Duodenal mucosa (tissue), 2 donors: ENCODE data around the gene ANO7.
"Not testable (repeated sequence)": the region's sequence is repeated elsewhere in the genome, so short reads cannot be mapped to it uniquely, and the experiment has no call there.

Source experiments
- H3K27ac ChIP-seq: one replicate; pipeline ENCODE4 v1.7.0; 2013; ENCODE audit warnings: low read depth, low read length
- H3K27me3 ChIP-seq, 2 donors: one replicate each; pipeline ENCODE4 v1.7.0; 2013; ENCODE audit warnings: low read length in 2 of 2, control low read depth in 1 of 2; ENCODE audit not compliant: insufficient read depth in 2 of 2, control insufficient read depth in 1 of 2
- H3K36me3 ChIP-seq, 2 donors: one replicate each; pipeline ENCODE4 v1.7.0; 2013; ENCODE audit warnings: low read length in 2 of 2, control low read depth in 1 of 2; ENCODE audit not compliant: insufficient read depth in 2 of 2, control insufficient read depth in 1 of 2
- H3K4me1 ChIP-seq, 2 donors: one replicate each; pipeline ENCODE4 v1.7.0; 2013; ENCODE audit warnings: low read length in 2 of 2, control low read depth in 1 of 2; ENCODE audit not compliant: insufficient read depth in 2 of 2, control insufficient read depth in 1 of 2
- H3K4me3 ChIP-seq, 2 donors: one replicate each; pipeline ENCODE4 v1.7.0; 2013; ENCODE audit warnings: low read length in 2 of 2, low read depth in 1 of 2
- H3K9ac ChIP-seq, 2 donors: one replicate each; pipeline ENCODE4 v1.7.0; 2013; ENCODE audit warnings: low read length in 2 of 2, low read depth in 1 of 2
- H3K9me3 ChIP-seq, 2 donors: one replicate each; pipeline ENCODE4 v1.7.0; 2013; ENCODE audit warnings: low read length in 2 of 2, control low read depth in 1 of 2; ENCODE audit not compliant: control insufficient read depth in 1 of 2

ANO7 gene

DNA sequence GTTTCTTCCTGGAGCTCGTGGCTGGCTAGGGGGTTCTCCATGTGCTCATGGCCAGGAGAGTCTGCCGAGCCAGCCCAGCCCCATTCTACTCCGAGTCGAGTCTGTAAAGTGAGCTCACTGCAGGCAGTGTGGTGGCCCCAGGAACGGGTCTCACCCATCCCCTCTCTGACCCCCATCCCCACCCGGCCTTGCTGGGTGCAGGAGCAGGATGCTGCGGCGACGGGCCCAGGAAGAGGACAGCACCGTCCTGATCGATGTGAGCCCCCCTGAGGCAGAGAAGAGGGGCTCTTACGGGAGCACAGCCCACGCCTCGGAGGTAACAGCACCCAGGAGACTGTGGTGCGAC, 1.4 kb downstream of the ANO7 start:
- no peak overlapping the region for H3K9ac ChIP-seq
- no peaks in the 10 kb centered on the region for H3K9me3 ChIP-seq
- no peaks in the 10 kb centered on the region for H3K36me3 ChIP-seq
- H3K27ac ChIP-seq = no peak overlapping the region
- H3K4me3 ChIP-seq = no peak overlapping the region
- peaks cover 0 to 4% of the 10 kb centered on the region in 2 donors for H3K4me1 ChIP-seq
- H3K27me3 ChIP-seq = no peaks in the 10 kb centered on the region

DNA sequence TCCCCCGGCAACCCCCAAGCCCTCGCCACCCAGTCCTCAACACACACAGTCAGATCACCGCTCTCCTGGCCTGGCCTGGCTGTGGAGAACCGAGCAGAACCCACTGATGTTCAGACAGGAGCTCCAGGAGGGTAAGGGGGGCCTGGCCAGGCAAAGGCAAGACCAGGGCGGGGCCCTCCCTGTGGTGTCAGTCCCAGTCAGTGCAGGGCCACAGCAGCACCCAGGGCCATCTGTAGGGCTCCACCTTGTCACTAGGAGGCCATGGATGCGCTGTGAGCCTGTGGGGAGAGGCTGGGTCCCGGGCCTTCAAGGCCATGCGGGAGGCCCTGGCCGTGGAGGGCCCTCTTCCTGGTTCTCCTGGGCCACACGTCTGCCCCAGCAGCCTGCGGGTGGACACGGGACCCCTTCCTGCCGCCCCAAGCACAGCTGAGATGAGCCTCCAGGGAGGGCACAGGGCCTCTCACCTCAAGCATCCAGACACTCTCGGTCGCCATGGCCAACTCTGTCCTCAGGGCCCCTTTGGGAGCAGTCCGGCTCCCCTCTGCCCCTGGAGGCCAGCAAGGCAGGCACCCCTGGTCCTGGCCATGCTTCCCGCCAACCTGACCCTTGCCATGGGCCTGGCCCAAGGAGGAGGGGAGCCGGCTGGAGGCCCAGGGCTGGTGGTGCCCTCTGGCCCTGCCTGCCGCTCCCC, 2.0 kb downstream of the ANO7 start:
- Histone ChIP-seq H3K9ac (no peak overlapping the region), H3K36me3 (no peaks in the 10 kb centered on the region), H3K4me3 (no peak overlapping the region), H3K27me3 (no peaks in the 10 kb centered on the region), H3K27ac (no peak overlapping the region), H3K4me1 (peaks cover 0 to 4% of the 10 kb centered on the region in 2 donors), H3K9me3 (no peaks in the 10 kb centered on the region)

DNA sequence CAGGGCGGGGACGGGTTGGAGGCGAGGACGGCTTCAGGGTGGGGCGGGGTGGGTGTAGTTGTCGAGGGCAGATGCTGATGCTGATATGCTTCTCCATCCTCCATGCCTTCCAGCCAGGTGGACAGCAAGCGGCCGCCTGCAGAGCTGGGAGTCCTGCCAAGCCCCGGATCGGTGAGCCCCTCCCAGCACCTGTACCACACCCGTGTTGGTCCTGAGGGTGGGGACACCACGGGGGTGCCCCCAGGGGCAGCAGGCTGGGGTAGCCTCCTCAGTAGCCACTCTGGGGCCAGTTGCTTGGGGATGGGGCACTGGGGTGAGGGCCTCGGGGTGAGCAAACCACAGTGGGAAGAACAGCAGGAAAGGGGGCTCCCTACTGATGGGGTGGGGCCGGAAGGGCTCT, 2.6 kb downstream of the ANO7 start:
- no peaks in the 10 kb centered on the region for H3K36me3 ChIP-seq
- H3K4me1 ChIP-seq = peaks cover 0 to 4% of the 10 kb centered on the region in 2 donors
- H3K4me3 ChIP-seq = no peak overlapping the region
- no peaks in the 10 kb centered on the region for H3K9me3 ChIP-seq
- no peaks in the 10 kb centered on the region for H3K27me3 ChIP-seq
- H3K9ac ChIP-seq = no peak overlapping the region
- no peak overlapping the region for H3K27ac ChIP-seq

DNA sequence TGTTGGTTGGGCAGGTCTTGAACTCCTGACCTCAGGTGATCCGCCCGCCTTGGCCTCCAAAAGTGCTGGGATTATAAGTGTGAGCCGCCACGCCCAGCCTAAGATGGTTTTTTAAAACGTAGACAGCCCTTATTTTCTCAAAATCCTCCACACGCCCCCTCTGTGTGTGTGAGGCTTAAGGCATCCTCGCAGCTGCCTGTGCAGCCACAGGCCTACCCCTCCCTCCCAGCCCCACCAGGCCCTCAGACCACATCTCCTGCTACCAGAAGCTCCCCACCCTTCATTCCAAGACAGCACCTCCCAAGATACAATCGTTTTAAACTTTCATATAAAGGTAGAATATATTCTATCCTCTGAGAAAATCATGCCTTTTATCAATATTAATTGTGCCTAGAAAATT, 4.8 kb downstream of the ANO7 start:
- H3K4me3 ChIP-seq = no peak overlapping the region
- H3K36me3 ChIP-seq = no peaks in the 10 kb centered on the region
- H3K27ac ChIP-seq = no peak overlapping the region
- no peaks in the 10 kb centered on the region for H3K9me3 ChIP-seq
- H3K9ac ChIP-seq = no peak overlapping the region
- no peaks in the 10 kb centered on the region for H3K27me3 ChIP-seq
- peaks cover 0 to under 1% of the 10 kb centered on the region in 2 donors for H3K4me1 ChIP-seq

DNA sequence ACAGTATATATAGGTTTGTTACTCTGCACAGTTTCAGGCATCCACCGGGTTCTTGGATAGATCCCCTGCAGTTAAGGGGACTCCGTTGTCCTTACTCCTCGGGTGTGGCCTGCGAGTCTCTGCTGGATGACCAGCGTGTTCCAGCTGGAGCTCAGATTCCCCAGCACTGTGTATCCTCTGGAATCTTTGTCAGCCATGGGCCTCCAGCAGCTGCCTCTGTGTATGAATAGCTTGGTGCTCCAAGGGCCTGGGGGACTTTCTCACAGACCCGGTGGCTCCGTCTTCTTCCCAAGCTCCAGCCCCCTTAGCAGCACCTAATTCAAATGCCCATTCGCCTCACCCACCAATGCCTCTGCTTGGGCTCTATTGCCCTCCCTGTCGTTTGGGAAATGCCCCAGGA, 6.3 kb downstream of the ANO7 start:
- Histone ChIP-seq H3K9ac (no peak overlapping the region), H3K4me1 (no peaks in the 10 kb centered on the region), H3K36me3 (no peaks in the 10 kb centered on the region), H3K27ac (no peak overlapping the region), H3K27me3 (no peaks in the 10 kb centered on the region), H3K4me3 (no peak overlapping the region), H3K9me3 (no peaks in the 10 kb centered on the region)

DNA sequence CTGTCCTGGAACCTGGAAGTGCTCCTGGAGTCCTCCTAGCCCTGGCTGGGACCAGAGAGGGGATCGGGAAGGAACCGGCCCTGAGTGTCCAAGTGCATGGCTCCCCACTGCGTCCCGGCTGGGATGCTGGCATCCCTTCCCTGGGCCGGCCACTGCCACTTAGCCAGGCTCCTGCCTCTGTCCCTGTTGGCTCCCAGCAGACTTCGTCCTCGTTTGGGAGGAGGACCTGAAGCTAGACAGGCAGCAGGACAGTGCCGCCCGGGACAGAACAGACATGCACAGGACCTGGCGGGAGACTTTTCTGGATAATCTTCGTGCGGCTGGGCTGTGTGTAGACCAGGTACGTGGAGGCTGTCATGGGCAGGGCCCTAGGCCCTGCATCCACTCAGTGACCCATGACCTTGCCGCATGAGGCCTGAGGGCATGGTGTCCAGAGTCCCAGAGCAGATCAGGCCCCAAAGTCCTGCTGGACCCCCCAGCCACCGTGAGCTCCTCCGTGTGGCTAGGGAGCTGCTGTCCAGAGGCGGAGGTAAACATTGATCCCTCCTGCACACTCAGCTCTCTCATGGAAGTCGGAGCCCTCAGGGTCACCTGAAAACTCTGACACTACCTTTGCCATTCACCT, 7.1 kb downstream of the ANO7 start:
- Histone ChIP-seq H3K27me3 (no peaks in the 10 kb centered on the region), H3K9ac (no peak overlapping the region), H3K36me3 (no peaks in the 10 kb centered on the region), H3K4me3 (no peak overlapping the region), H3K9me3 (no peaks in the 10 kb centered on the region), H3K27ac (no peak overlapping the region), H3K4me1 (no peaks in the 10 kb centered on the region)

DNA sequence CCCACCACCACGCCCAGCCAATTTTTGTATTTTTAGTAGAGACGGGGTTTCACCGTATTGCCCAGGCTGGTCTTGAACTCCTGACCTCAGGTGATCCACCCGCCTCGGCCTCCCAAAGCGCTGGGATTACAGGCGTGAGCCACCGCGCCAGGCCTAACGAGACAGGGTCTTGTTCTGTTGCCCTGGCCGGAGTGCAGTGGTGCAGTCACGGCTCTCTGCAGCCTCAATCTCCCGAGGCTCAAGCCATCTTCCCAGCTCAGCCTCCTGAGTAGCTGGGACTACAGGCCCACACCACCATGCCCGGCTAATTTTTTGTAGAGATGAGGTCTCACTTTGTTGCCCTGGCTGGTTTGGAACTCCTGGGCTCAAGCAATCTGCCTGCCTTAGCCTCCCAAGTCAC, 8.8 kb downstream of the ANO7 start:
- not testable (repeated sequence) for H3K4me1 ChIP-seq, H3K9me3 ChIP-seq, H3K9ac ChIP-seq, H3K36me3 ChIP-seq, H3K27me3 ChIP-seq, H3K4me3 ChIP-seq, H3K27ac ChIP-seq

DNA sequence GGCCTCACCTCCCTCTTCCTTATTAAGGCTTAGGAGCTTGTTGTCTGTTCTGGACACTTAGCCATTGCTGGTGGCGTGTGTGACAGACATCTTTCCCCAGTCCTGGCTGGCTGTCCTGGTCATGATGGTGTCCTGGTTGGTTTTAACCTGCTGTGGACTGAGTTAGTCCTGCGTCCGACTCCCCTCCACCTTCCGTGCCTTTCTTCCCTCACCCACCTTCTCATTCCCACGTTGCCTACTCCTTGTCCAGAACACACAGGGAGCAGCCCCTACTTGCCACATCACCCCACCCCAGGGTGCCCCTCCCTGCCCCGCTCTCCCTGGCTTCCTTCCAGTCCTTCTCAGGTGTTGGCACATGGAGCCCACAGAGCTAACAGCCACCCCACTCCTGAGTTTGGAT, 9.5 kb downstream of the ANO7 start:
- Histone ChIP-seq H3K4me3 (no peak overlapping the region), H3K9ac (no peak overlapping the region), H3K27me3 (no peaks in the 10 kb centered on the region), H3K4me1 (no peaks in the 10 kb centered on the region), H3K27ac (no peak overlapping the region), H3K9me3 (no peaks in the 10 kb centered on the region), H3K36me3 (no peaks in the 10 kb centered on the region)

DNA sequence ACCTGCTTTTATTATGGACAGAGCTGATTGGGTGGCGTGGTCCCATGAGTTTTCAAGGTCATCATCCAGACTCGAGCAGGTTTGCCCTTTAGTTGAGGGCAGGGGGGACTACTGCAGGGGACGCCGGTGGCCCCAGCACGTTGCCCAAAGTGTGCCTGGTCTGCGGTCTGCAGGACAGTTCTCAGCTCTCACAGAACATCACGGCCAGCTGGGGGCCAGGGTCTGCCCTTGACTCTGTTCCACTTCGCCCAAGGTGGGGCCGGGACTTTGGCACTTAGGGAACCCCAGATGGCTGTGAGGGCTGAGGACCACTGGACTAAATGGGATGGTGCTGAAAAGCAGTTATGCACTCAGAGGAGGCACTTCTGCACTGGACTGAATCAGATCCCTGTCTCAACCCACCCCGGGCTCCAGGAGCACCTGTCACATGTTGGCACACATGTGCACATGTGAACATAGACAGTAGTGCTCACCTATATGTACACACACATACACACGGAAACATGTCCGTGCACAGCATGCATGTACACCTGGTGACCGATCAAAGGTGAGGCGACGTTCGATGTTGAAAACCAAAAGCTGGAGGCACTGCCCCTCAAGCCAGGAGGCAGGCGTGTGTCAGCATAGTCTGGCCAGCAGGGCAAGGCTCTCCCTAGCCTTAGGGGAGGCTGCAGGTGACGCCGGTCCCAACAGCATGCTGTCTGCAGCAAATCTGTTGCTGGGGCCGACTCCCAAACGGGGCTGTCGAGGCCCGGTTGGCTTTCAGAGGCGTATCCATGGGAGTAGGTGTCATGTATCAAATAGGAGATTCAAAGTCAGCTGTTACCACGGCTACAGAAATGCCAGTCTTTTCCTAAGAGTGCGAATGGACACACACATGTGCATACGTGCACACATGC, 10.2 kb downstream of the ANO7 start:
- Histone ChIP-seq H3K4me1 (no peaks in the 10 kb centered on the region), H3K27ac (no peak overlapping the region), H3K36me3 (no peaks in the 10 kb centered on the region), H3K4me3 (no peak overlapping the region), H3K27me3 (no peaks in the 10 kb centered on the region), H3K9me3 (no peaks in the 10 kb centered on the region), H3K9ac (no peak overlapping the region)

DNA sequence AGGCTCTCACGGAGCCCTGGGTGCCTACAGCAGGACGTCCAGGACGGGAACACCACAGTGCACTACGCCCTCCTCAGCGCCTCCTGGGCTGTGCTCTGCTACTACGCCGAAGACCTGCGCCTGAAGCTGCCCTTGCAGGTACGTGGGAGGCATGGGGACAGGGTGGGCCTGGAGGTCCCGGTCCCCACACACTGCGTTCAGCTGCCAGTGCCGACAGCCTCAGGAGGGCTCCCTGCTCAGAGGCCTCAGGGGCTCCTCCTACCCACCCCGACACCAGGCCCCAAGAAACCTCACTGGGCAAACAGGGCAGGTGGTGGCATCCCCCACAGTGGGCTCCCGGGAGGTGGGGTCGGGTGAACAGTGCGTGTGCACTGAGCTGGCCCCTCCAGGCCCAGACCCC, 10.8 kb downstream of the ANO7 start:
- Histone ChIP-seq H3K9ac (no peak overlapping the region), H3K4me1 (no peaks in the 10 kb centered on the region), H3K27me3 (no peaks in the 10 kb centered on the region), H3K27ac (no peak overlapping the region), H3K36me3 (no peaks in the 10 kb centered on the region), H3K9me3 (no peaks in the 10 kb centered on the region), H3K4me3 (no peak overlapping the region)
